ENCODE results near the gene SMIM7.

- TF ChIP-seq CTCF (IDR thresholded peaks at IDR 0.05), result no peak
- TF ChIP-seq POLR2A (IDR thresholded peaks at IDR 0.05), result no peak
Measured at GRCh38 chr19:16619457-16619856, 40.5 kb downstream of the SMIM7 start.
